ENCODE measurements around the gene EIF2B4.

The EIF2B4 gene

DNA sequence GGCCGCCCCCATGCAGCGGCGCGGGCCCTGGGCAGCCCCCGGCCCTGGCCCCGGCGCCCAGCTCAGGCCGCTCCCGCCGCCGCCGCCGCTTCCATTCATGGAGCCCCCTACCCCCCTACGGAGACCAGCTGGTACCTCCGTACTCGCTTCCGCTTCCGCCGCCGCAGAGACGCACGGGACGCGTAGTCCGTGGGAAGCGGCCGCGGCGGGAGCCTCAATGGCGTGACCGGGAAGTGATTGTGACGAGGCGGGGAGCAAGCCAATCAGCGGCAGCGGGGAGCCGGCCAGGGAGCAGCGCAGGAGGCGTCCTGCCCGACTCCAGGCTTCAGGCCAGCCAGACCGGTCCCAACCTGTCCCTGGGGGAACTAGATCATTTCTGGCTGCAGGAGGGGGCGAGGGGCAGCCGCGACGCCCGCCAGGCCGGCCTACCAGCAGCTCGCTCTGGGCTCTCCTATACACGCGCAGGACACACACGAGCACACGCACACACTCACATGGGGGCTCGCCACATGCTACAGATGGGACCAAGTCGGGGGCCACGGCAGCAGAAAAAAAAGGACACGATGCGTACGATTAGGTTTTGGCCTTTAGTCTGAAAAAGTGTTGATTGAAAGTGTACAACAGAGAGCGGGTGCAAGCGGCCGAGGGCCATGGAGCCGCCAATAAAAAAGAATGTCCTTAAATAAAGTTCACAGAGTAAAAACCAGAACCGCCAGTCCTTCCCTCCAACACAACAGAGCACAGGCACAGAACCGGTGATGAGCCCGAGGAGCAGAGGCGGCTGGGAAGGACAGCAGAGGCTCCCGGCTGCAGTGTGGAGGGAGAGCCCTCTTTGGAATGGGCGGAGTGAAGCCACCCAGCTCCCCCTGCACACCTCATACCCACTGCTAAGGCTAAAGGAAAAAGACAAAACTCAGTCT lies 10.7 kb upstream of the EIF2B4 start, which contains the start of gene ZNF513:
TSS of gene ZNF513 (minus strand) at position 109 of the 920 bp plus-strand sequence. CDS start 208 bp downstream, outside the sequence.
- TF ChIP-seq, protein P1, sequence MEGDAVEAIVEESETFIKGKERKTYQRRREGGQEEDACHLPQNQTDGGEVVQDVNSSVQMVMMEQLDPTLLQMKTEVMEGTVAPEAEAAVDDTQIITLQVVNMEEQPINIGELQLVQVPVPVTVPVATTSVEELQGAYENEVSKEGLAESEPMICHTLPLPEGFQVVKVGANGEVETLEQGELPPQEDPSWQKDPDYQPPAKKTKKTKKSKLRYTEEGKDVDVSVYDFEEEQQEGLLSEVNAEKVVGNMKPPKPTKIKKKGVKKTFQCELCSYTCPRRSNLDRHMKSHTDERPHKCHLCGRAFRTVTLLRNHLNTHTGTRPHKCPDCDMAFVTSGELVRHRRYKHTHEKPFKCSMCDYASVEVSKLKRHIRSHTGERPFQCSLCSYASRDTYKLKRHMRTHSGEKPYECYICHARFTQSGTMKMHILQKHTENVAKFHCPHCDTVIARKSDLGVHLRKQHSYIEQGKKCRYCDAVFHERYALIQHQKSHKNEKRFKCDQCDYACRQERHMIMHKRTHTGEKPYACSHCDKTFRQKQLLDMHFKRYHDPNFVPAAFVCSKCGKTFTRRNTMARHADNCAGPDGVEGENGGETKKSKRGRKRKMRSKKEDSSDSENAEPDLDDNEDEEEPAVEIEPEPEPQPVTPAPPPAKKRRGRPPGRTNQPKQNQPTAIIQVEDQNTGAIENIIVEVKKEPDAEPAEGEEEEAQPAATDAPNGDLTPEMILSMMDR (IDR thresholded peaks at IDR 0.05; ENCODE audit: control insufficient read depth, extremely low read depth, insufficient read depth), result no peak
- H3K4me3 ChIP-seq (ENCODE audit: low read depth, low read length), result peak within 1 kb of the TSS; percentile 67
- DNase-seq (ENCODE audit: low read depth), result peak; percentile 87

DNA sequence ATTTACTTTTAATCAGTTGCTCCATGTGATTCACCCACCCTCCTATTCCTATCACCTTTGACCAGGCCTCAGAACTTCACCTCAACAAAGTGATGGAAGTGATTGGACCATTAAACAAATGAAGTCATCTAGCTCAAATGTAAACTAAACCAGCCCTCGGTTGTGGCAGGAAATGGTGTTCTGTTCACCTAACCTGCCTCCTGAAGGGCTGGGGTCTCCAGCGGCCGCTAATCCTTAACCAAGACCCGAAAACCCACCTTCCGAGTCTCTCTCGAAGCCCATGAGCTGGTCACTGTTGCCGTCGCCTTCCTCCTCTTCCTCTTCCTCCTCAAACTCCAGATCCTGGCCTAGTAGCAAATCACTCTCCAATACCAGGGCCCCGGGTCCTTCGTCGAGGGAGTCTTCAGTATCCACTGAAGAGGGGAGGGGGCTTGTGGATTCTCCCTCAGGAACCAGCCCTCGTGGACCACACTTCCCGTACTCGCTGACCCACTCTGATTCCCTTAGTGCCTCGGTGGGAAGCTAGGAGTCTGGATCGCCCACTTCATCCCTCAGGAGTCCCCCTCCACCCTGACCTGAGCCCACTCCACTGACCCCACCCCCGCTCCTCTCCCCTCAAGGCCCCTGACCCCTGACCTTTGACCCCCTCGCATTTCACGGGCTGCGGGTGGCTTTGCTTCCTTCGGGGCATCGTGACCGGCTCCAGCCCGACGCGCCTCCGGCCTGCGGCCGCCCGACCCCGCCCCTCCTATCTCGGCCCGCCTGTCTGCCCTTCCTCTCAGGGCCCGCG lies 9.9 kb upstream of the EIF2B4 start:
- TF ChIP-seq, protein P1 (IDR thresholded peaks at IDR 0.05; ENCODE audit: control insufficient read depth, extremely low read depth, insufficient read depth), result no peak
- H3K4me3 ChIP-seq (ENCODE audit: low read depth, low read length), result peak overlapping the region; percentile 67
- DNase-seq (ENCODE audit: low read depth), result no peak

DNA sequence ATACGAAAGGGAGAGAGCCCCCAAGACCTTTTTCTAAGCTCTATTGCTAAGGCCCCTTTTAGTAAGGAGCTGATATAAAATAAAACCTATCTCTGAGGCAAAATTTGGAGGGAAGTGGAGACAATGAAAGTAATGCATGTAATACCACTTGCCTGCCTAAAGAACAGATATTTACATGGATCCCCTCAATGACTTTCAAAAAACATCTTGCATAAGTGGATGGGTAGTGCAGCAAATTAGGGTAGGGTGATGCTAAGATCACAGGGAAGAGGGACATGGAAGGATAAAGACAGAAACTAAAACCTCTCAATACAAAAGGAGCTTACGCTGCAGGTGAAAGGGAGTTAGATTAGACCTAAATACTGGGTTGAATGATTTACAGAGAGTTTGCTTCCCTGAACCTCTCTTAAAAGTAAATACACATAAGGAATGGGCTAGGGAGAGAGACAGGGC lies 9.3 kb upstream of the EIF2B4 start:
- TF ChIP-seq, protein P1 (IDR thresholded peaks at IDR 0.05; ENCODE audit: control insufficient read depth, extremely low read depth, insufficient read depth), result no peak
- peak overlapping the region; percentile 67 for H3K4me3 ChIP-seq (ENCODE audit: low read depth, low read length)
- DNase-seq (ENCODE audit: low read depth), result no peak

DNA sequence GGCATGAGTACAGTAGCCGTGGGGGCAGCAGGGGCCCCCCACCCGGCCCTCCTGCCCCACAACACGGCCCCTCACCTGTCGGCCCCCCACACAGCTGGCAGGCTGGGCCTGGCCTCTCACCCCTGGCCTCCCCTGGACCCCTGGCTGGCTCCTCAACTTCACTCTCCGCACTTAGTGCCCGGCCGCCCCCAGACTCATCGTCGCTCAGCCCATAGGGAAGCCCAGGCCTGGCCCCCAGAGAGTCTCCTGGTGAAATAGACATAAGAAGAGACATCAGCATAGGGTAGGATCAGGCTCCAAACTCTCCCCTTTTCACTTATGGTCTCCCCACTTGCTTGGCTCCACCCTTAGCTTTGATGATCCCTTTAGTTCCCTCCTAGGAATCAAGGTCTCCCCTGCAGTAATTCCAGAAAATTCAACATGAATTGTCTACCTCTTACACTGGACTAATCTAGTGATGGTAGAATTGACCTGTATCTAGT lies 8.7 kb upstream of the EIF2B4 start:
- peak overlapping the region; percentile 67; the same call in 1 of the 2 replicates for H3K4me3 ChIP-seq (ENCODE audit: low read depth, low read length)
- TF ChIP-seq, protein P1 (IDR thresholded peaks at IDR 0.05; ENCODE audit: control insufficient read depth, extremely low read depth, insufficient read depth), result no peak
- no peak for DNase-seq (ENCODE audit: low read depth)

DNA sequence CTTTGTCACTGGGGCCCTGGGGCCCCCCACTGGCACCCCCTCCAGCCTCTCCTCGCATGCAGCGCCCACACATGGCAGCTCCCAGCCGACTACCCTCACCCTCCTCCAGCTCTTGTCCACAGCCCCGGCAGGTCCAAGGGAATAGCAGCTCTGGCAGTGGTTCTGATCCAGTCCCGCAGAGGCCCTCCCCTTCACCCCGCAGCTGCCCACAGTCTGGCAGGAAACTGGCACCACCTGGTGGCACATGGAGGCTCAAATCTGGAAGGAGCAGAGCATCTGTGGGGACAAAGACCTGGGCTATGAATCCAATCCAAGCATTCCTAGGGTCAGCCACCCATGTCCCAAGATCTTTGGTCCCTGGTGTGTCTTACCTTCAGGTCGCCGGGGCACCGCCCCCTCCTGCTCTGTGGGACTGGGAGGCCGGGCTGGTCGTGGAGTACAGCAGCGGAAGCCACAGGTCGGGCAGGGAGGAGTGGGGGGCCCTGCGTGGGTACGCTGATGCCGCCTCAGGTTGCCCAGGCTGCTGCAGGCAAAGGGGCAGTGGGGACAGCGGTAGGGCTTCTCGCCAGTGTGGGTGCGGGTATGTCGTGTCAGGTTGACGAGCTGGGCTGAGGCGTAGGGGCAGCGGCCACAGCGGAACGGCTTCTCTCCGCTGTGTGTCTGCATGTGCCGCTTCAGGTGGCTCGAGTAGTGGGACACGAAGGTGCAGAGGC lies 8.1 kb upstream of the EIF2B4 start:
- TF ChIP-seq, protein P1 (IDR thresholded peaks at IDR 0.05; ENCODE audit: control insufficient read depth, extremely low read depth, insufficient read depth), result peak; percentile 41
- DNase-seq (ENCODE audit: low read depth), result no peak
- no peak overlapping the region for H3K4me3 ChIP-seq (ENCODE audit: low read depth, low read length)

DNA sequence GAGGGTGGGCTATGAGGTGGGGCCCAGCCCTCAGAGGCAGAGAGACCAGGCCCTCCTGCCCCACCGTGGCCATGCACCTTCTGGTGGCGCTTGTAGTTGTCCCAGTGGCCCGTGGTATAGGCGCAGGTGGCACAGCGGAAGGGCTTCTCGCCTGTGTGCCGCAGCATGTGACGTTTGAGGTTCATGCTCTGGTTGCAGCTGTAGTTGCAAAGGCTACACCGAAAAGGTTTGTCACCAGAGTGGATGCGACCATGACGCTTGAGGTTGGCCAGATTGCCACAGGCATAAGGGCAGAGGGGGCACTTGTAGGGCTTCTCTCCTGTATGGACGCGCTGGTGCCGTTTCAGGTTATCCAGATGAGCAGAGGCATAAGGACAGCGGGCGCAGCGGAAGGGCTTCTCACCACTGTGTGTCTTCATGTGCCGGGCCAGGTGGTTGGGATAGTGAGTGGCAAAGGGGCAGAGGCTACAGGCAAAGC lies 7.5 kb upstream of the EIF2B4 start:
- DNase-seq (ENCODE audit: low read depth), result no peak
- no peak overlapping the region for H3K4me3 ChIP-seq (ENCODE audit: low read depth, low read length)
- TF ChIP-seq, protein P1 (IDR thresholded peaks at IDR 0.05; ENCODE audit: control insufficient read depth, extremely low read depth, insufficient read depth), result no peak
